ENCODE results near the gene MYO5C. TPM values are rescaled to one million over a fixed set of nuclear protein-coding genes. Genes with fewer than 3 reads are reported as not detected.

The MYO5C gene
- total RNA-seq, 1 donor from 2014 or later, result 3.4 TPM

GRCh38 chr15:52164631-52165265, 130.9 kb downstream of the MYO5C start:
- ATAC-seq (no peak), DNase-seq (ENCODE audit: missing footprints) (no peak)
- intact Hi-C loops (cut with DNase I), result no loop called here

- DNase-seq (ENCODE audit: missing footprints), result no peak
- intact Hi-C loops (cut with DNase I), result no loop called here
- ATAC-seq, result no peak
These were observed 132.0 kb downstream of the MYO5C start for GRCh38 chr15:52163321-52164190.

GRCh38 chr15:52162876-52163275, 132.7 kb downstream of the MYO5C start:
- DNase-seq (ENCODE audit: missing footprints) (no peak), ATAC-seq (no peak)
- intact Hi-C loops (cut with DNase I), result no loop called here

- DNase-seq (ENCODE audit: missing footprints), result no peak
- ATAC-seq, result no peak
- intact Hi-C loops (cut with DNase I), result no loop called here
These were observed 133.3 kb downstream of the MYO5C start for GRCh38 chr15:52162260-52162659.

GRCh38 chr15:52161406-52161966, 134.1 kb downstream of the MYO5C start:
- no peak for DNase-seq (ENCODE audit: missing footprints)
- ATAC-seq, result no peak
- intact Hi-C loops (cut with DNase I), result no loop called here

GRCh38 chr15:52159645-52160044, 136.0 kb downstream of the MYO5C start:
- ATAC-seq (no peak), DNase-seq (ENCODE audit: missing footprints) (no peak)
- intact Hi-C loops (cut with DNase I), result no loop called here

- no peak for DNase-seq (ENCODE audit: missing footprints)
- intact Hi-C loops (cut with DNase I), result no loop called here
- ATAC-seq, result no peak
These were observed 137.4 kb downstream of the MYO5C start for GRCh38 chr15:52158084-52158765.

- no peak for DNase-seq (ENCODE audit: missing footprints)
- intact Hi-C loops (cut with DNase I), result no loop called here
- ATAC-seq, result no peak
These were observed 139.7 kb downstream of the MYO5C start for GRCh38 chr15:52155878-52156277.

- DNase-seq (ENCODE audit: missing footprints) (no peak), ATAC-seq (no peak)
- intact Hi-C loops (cut with DNase I), result no loop called here
These were observed 140.4 kb downstream of the MYO5C start for GRCh38 chr15:52154896-52155865.

GRCh38 chr15:52153900-52154895, 141.4 kb downstream of the MYO5C start:
- intact Hi-C loops (cut with DNase I), result no loop called here
- no peak for ATAC-seq

GRCh38 chr15:52151353-52151752, 144.3 kb downstream of the MYO5C start:
- DNase-seq (ENCODE audit: missing footprints) (no peak), ATAC-seq (no peak)
- intact Hi-C loops (cut with DNase I), result no loop called here

More at GRCh38 chr15:52153900-52154895, 141.4 kb downstream of the MYO5C start:
- DNase-seq (ENCODE audit: missing footprints), result no peak

- intact Hi-C loops (cut with DNase I), result no loop called here
- ATAC-seq (no peak), DNase-seq (ENCODE audit: missing footprints) (no peak)
These were observed 144.7 kb downstream of the MYO5C start for GRCh38 chr15:52150871-52151270.

- DNase-seq (ENCODE audit: missing footprints) (no peak), ATAC-seq (no peak)
- intact Hi-C loops (cut with DNase I), result no loop called here
These were observed 145.4 kb downstream of the MYO5C start for GRCh38 chr15:52150043-52150825.

- intact Hi-C loops (cut with DNase I), result no loop called here
- ATAC-seq (no peak), DNase-seq (ENCODE audit: missing footprints) (no peak)
These were observed 147.2 kb downstream of the MYO5C start for GRCh38 chr15:52148403-52148802.

GRCh38 chr15:52146776-52147175, 148.8 kb downstream of the MYO5C start:
- intact Hi-C loops (cut with DNase I), result no loop called here
- no peak for ATAC-seq
- no peak for DNase-seq (ENCODE audit: missing footprints)

- no peak for ATAC-seq
- intact Hi-C loops (cut with DNase I), result no loop called here
These were observed 149.3 kb downstream of the MYO5C start for GRCh38 chr15:52146261-52146660.

More at GRCh38 chr15:52146261-52146660, 149.3 kb downstream of the MYO5C start:
- DNase-seq (ENCODE audit: missing footprints), result no peak
